HepG2 (cell line): ENCODE results near the gene SEC61G. TPM values are rescaled to one million over a fixed set of nuclear protein-coding genes. Genes with fewer than 3 reads are reported as not detected.

ENCODE experiments used
- ATAC-seq: fragments of 200-7000 bp; cut with Tn5 transposase; 3 replicates; pipeline ENCODE4 v1.9.1; 2020; ENCODE audit warnings: mild to moderate bottlenecking, moderate library complexity
- BruUV-seq: library from RNA; stranded (reverse); fragments of 400-500 nt; replicated peaks from 2 replicates; lab custom pipeline; 2021; lab: Mats Ljungman, UMichigan
- CTCF ChIA-PET: fragments of 300-600 bp; formaldehyde crosslinking; extraction: SDS; loops from one replicate; lab custom pipeline; 2021; ENCODE audit warnings: low total read pairs, inconsistent platforms, low intra/inter-chr PET ratio; lab: Yijun Ruan, JAX
- POLR2A ChIA-PET: fragments of 350-600 bp; sonication (Branson Sonifier 250); formaldehyde crosslinking; loops from one replicate; lab custom pipeline; 2020; ENCODE audit warnings: antibody characterized with exemption, inconsistent platforms; lab: Yijun Ruan, JAX
- DNase-seq: peaks from one replicate; pipeline ENCODE4 v3.0.0-alpha.2; 2015; ENCODE audit warnings: low spot score
- FAIRE-seq: peaks from 3 replicates; lab custom pipeline; 2011; peaks lifted over from hg19 to GRCh38; lab: Jason Lieb, UNC
- H2AFZ ChIP-seq: one replicate; pipeline ENCODE4 v1.6.1; 2011; ENCODE audit warnings: low read length, inconsistent platforms
- H3K27ac ChIP-seq: fragments of 300-600 bp; 3 replicates; pipeline ENCODE4 v1.8.0; 2011; ENCODE audit warnings: mixed run types, mild to moderate bottlenecking, mixed read lengths, low read length, inconsistent platforms; ENCODE audit not compliant: insufficient read depth; ENCODE audit errors: extremely low read length
- H3K27me3 ChIP-seq, 2 experiments: fragments of 200-600 bp in 1 of 2; 2 replicates in 1 of 2; 3 replicates in 1 of 2; pipeline versions ENCODE4 v1.6.0 to v1.8.0; 2011; ENCODE audit warnings: low read length in 2 of 2, mild to moderate bottlenecking in 2 of 2, moderate library complexity in 2 of 2, inconsistent platforms in 1 of 2; ENCODE audit not compliant: insufficient read depth in 2 of 2, control insufficient read depth in 1 of 2
- H3K36me3 ChIP-seq, 2 experiments: fragments of 200-600 bp in 1 of 2; replicated peaks in 1 of 2; 2 replicates in 1 of 2; 3 replicates in 1 of 2; pipeline versions ENCODE4 v1.5.1 to v1.8.0; 2011; ENCODE audit warnings: low read length in 2 of 2, inconsistent platforms in 1 of 2; ENCODE audit not compliant: insufficient read depth in 2 of 2, control insufficient read depth in 1 of 2
- H3K4me1 ChIP-seq: 2 replicates; pipeline ENCODE4 v1.5.1; 2012; ENCODE audit warnings: low read length, inconsistent platforms; ENCODE audit not compliant: insufficient read depth
- H3K4me2 ChIP-seq: 2 replicates; pipeline ENCODE4 v1.6.0; 2011; ENCODE audit warnings: low read depth, low read length, inconsistent platforms
- H3K4me3 ChIP-seq, 3 experiments: fragments of 200-600 bp in 1 of 3; sonication (generic), shearing (Covaris generic) in 1 of 3; replicated peaks in 1 of 3; 2 replicates each; pipeline ENCODE4 v1.5.1; 2011 to 2016; ENCODE audit warnings: low read length in 3 of 3, inconsistent platforms in 2 of 3, low read depth in 2 of 3, mild to moderate bottlenecking in 2 of 3, control low read depth in 1 of 3, mixed read lengths in 1 of 3; ENCODE audit not compliant: insufficient read depth in 1 of 3
- H3K79me2 ChIP-seq: one replicate; pipeline ENCODE4 v1.6.1; 2011; ENCODE audit warnings: low read length, inconsistent platforms; ENCODE audit not compliant: insufficient read depth
- H3K9ac ChIP-seq: 2 replicates; pipeline ENCODE4 v1.6.0; 2011; ENCODE audit warnings: mild to moderate bottlenecking, low read depth, low read length, inconsistent platforms; ENCODE audit not compliant: insufficient read depth
- H3K9me3 ChIP-seq: 2 replicates; pipeline ENCODE4 v1.5.1; 2012; ENCODE audit warnings: mild to moderate bottlenecking, low read length
- H4K20me1 ChIP-seq: 2 replicates; pipeline ENCODE4 v1.6.0; 2011; ENCODE audit warnings: inconsistent platforms, mild to moderate bottlenecking, low read length, moderate library complexity; ENCODE audit not compliant: insufficient read depth
- ARID2 ChIP-seq: sonication (generic); formaldehyde crosslinking; IDR thresholded peaks from 2 replicates; pipeline ENCODE4 v1.8.1; 2022; ENCODE audit warnings: mild to moderate bottlenecking, missing genetic modification reagents, borderline replicate concordance
- ATF1 ChIP-seq: IDR thresholded peaks from 2 replicates; pipeline ENCODE4 v1.6.1; 2016; ENCODE audit warnings: mild to moderate bottlenecking, control low read depth
- BCL6 ChIP-seq: IDR thresholded peaks from 2 replicates; pipeline ENCODE4 v1.6.1; 2016; ENCODE audit warnings: missing genetic modification reagents, missing compliant biosample characterization
- DMAP1 ChIP-seq: IDR thresholded peaks from 2 replicates; pipeline ENCODE4 v1.6.1; 2016
- EEA1 ChIP-seq: sonication (generic); formaldehyde crosslinking; IDR thresholded peaks from 2 replicates; pipeline ENCODE4 v1.5.1; 2020; ENCODE audit warnings: mild to moderate bottlenecking, missing genetic modification reagents, borderline replicate concordance
- FOXM1 ChIP-seq: sonication (generic); formaldehyde crosslinking; IDR thresholded peaks from 2 replicates; pipeline ENCODE4 v1.5.0; 2020; ENCODE audit warnings: missing genetic modification reagents
- HNRNPL ChIP-seq: fragments of 200-400 bp; formaldehyde crosslinking; IDR thresholded peaks from 2 replicates; pipeline ENCODE4 v1.6.1; 2017; ENCODE audit warnings: mild to moderate bottlenecking, low read depth, low read length
- STAG1 ChIP-seq: sonication (generic); formaldehyde crosslinking; IDR thresholded peaks from 2 replicates; pipeline ENCODE4 v1.4.0; 2020; ENCODE audit warnings: missing genetic modification reagents
- ZEB1 ChIP-seq: IDR thresholded peaks from 2 replicates; pipeline ENCODE4 v1.6.1; 2012; ENCODE audit warnings: mild to moderate bottlenecking, low read depth, inconsistent platforms; ENCODE audit not compliant: insufficient replicate concordance
- WGBS: methylation state at CpG from one replicate; pipeline ENCODE4 v1.1.6; 2017; ENCODE audit warnings: low lambda C conversion rate; 5-methylcytosine and 5-hydroxymethylcytosine counted together
- in situ Hi-C: cut with HindIII; loops from 2 replicates; pipeline ENCODE4 v1.10.0; 2017; ENCODE audit warnings: low pct_unique_long_range_greater_than_20kb; ENCODE audit not compliant: extremely low pct_ligation_motif_present
- intact Hi-C: fragments of 100-400 bp; cut with micrococcal nuclease; formaldehyde crosslinking; loops from one replicate; pipeline ENCODE4 v1.10.0; 2022; ENCODE audit not compliant: unreplicated experiment
- polyA plus RNA-seq, 8 experiments: library from polyadenylated mRNA; depleted of rRNA in 3 of 8; stranded (reverse) in 7 of 8; unstranded in 1 of 8; fragments of >200 nt; fragmentation: Illumina TruSeq in 4 of 8; extraction: Trizol in 4 of 8; gene quantifications; 2 replicates each; pipeline versions ENCODE4 v1.2.1 to v1.2.3, GENCODE V29; 2011 to 2016; ENCODE audit warnings: low read depth in 4 of 8, missing spikeins in 1 of 8, mixed read lengths in 1 of 8; ENCODE audit not compliant: insufficient read depth in 1 of 8
- total RNA-seq, 5 experiments: library from RNA; depleted of rRNA; stranded (reverse); fragments of >200 nt; fragmentation: Illumina TruSeq; extraction: Trizol; gene quantifications; 2 replicates each; pipeline ENCODE4 v1.2.3, GENCODE V29; 2016; ENCODE audit warnings: low read depth in 1 of 5
- TF ChIP-seq, protein P1 (sequence below): IDR thresholded peaks from 2 replicates; pipeline ENCODE4 v1.6.1; 2016; ENCODE audit warnings: missing compliant biosample characterization, missing genetic modification reagents, borderline replicate concordance
- TF ChIP-seq, protein P2 (sequence below): sonication (generic); formaldehyde crosslinking; IDR thresholded peaks from 2 replicates; pipeline ENCODE4 v1.4.0; 2020; ENCODE audit warnings: mild to moderate bottlenecking, low read depth, missing genetic modification reagents
- TF ChIP-seq, protein P3 (sequence below): IDR thresholded peaks from 2 replicates; pipeline ENCODE4 v1.4.0; 2020; ENCODE audit warnings: mild to moderate bottlenecking, missing genetic modification reagents

Gene SEC61G
- total and polyA plus RNA-seq, 2 of the 13 experiments (the other 11 are each of a cell fraction or from before 2014, with no cell fraction given) = 126 to 328 TPM

DNA sequence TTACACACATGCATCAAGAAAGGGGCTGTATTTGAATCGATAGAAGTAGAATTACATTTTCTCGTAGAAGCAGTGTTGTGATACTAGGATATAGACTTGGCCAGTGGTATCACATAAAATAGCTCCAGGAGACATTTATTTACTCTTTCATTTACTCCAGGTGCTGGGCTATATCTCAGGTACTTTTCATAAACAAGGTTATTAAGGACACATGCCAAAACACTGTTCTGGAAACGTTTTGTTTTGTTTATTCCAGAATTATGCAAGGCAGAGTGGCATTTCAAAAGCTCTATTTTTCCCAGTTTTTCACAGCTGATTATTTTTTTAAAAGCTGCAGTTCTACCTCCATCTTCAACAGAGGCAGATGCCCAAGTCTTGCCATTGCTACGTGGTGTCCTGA, 37.8 kb upstream of the SEC61G start:
- intact Hi-C loops = no loop called here
- H3K27ac ChIP-seq = no peak overlapping the region
- no TSS peak for BruUV-seq

More for the DNA sequence above, 37.8 kb upstream of the SEC61G start:
- FAIRE-seq = no peak
- 50% methylated on average over 4 of the region's 4 CpGs for WGBS
- TF ChIP-seq, protein P1, sequence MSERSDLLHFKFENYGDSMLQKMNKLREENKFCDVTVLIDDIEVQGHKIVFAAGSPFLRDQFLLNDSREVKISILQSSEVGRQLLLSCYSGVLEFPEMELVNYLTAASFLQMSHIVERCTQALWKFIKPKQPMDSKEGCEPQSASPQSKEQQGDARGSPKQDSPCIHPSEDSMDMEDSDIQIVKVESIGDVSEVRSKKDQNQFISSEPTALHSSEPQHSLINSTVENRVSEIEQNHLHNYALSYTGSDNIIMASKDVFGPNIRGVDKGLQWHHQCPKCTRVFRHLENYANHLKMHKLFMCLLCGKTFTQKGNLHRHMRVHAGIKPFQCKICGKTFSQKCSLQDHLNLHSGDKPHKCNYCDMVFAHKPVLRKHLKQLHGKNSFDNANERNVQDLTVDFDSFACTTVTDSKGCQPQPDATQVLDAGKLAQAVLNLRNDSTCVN (CRISPR knock-in tag) = no peak
- no peak for TF ChIP-seq EEA1 (CRISPR knock-in tag)
- no peak for TF ChIP-seq FOXM1
- no peak for TF ChIP-seq ZEB1
- TF ChIP-seq, protein P2, sequence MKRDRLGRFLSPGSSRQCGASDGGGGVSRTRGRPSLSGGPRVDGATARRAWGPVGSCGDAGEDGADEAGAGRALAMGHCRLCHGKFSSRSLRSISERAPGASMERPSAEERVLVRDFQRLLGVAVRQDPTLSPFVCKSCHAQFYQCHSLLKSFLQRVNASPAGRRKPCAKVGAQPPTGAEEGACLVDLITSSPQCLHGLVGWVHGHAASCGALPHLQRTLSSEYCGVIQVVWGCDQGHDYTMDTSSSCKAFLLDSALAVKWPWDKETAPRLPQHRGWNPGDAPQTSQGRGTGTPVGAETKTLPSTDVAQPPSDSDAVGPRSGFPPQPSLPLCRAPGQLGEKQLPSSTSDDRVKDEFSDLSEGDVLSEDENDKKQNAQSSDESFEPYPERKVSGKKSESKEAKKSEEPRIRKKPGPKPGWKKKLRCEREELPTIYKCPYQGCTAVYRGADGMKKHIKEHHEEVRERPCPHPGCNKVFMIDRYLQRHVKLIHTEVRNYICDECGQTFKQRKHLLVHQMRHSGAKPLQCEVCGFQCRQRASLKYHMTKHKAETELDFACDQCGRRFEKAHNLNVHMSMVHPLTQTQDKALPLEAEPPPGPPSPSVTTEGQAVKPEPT (CRISPR knock-in tag) = no peak
- TF ChIP-seq DMAP1 = no peak
- TF ChIP-seq, protein P3, sequence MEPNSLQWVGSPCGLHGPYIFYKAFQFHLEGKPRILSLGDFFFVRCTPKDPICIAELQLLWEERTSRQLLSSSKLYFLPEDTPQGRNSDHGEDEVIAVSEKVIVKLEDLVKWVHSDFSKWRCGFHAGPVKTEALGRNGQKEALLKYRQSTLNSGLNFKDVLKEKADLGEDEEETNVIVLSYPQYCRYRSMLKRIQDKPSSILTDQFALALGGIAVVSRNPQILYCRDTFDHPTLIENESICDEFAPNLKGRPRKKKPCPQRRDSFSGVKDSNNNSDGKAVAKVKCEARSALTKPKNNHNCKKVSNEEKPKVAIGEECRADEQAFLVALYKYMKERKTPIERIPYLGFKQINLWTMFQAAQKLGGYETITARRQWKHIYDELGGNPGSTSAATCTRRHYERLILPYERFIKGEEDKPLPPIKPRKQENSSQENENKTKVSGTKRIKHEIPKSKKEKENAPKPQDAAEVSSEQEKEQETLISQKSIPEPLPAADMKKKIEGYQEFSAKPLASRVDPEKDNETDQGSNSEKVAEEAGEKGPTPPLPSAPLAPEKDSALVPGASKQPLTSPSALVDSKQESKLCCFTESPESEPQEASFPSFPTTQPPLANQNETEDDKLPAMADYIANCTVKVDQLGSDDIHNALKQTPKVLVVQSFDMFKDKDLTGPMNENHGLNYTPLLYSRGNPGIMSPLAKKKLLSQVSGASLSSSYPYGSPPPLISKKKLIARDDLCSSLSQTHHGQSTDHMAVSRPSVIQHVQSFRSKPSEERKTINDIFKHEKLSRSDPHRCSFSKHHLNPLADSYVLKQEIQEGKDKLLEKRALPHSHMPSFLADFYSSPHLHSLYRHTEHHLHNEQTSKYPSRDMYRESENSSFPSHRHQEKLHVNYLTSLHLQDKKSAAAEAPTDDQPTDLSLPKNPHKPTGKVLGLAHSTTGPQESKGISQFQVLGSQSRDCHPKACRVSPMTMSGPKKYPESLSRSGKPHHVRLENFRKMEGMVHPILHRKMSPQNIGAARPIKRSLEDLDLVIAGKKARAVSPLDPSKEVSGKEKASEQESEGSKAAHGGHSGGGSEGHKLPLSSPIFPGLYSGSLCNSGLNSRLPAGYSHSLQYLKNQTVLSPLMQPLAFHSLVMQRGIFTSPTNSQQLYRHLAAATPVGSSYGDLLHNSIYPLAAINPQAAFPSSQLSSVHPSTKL (CRISPR knock-in tag) = no peak
- no peak for TF ChIP-seq ARID2 (CRISPR knock-in tag)
- no peak for TF ChIP-seq STAG1
- no peak for TF ChIP-seq ATF1 (CRISPR knock-in tag)
- TF ChIP-seq HNRNPL = no peak
- no peak for TF ChIP-seq BCL6 (CRISPR knock-in tag)
- ChIA-PET POLR2A (no interaction called here), CTCF (no interaction called here)
- Histone ChIP-seq H3K4me3 (no peak overlapping the region), H2AFZ (no peak overlapping the region), H3K36me3 (no peaks in the 10 kb centered on the region), H3K27me3 (peaks cover 1 to 7% of the 10 kb centered on the region in 2 experiments; a peak in 3 of 5 replicates), H3K9ac (no peak overlapping the region), H3K4me1 (no peaks in the 10 kb centered on the region), H3K79me2 (no peaks in the 10 kb centered on the region), H3K9me3 (no peaks in the 10 kb centered on the region), H3K4me2 (no peak overlapping the region), H4K20me1 (no peaks in the 10 kb centered on the region)
- DNase-seq = no peak
- in situ Hi-C loops = no loop called here
- ATAC-seq = no peak
